Renal cortical epithelial cell (primary cell): ENCODE measurements around the gene PIP5K1C. TPM values are rescaled to one million over a fixed set of nuclear protein-coding genes. Genes with fewer than 3 reads are reported as not detected.
"Not testable (repeated sequence)": the region's sequence is repeated elsewhere in the genome, so short reads cannot be mapped to it uniquely, and the experiment has no call there.

Experiments used
- DNase-seq: peaks from one replicate; pipeline ENCODE4 v3.0.0-alpha.2; 2011; ENCODE audit warnings: low read depth
- total RNA-seq: library from RNA; depleted of rRNA; stranded (reverse); fragments of >200 nt; gene quantifications from 2 replicates; pipeline ENCODE4 v1.2.3, GENCODE V29; 2014

The PIP5K1C gene
- total RNA-seq, 1 donor from 2014 or later, result 38.4 TPM

DNA sequence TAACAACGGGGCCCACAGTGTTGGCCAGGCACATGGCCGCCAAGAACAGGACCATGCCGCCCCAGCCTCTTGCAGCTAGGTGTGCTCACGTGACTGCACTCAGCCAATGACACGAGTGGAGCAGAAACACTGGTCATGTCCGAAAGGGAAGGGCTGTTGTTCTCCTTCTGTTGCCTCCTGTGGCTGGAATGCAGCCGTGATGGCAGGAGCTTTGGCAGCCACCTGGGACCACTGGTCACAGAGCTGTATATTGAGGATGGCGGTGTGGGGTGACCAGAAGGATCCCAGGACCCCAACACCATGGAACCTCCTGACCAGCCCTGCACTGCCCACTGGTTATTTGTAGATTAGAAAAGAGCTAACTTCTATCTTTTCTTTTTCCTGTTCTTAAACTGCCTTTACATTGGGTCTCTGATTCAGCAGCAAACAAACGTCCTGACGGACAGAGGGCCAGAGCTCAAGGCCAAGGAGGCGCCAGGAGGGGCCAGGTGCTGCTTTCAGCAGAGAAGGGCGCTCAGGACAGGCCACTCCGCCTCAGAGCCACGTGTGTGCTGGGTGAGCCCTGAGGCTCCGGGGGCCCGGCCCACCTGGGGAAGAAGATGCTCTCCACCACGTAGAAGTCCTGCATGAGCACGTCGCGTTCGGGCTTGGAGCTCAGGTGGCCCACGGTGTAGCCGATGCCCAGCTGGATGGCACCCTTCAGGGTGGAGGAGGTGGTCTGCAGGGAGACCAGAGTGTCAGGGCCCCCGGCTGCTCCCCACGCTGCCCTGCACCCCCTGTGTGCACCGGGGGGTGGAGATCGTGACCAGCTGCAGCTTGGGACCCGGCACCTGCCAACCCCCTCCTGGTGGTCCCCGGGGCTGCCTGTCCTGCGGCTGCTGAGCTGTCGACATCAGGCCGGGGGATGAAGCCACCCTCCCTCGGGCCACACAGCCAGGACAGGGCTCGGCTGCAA is 38.7 kb downstream of the PIP5K1C start:
- DNase-seq, result no peak

DNA sequence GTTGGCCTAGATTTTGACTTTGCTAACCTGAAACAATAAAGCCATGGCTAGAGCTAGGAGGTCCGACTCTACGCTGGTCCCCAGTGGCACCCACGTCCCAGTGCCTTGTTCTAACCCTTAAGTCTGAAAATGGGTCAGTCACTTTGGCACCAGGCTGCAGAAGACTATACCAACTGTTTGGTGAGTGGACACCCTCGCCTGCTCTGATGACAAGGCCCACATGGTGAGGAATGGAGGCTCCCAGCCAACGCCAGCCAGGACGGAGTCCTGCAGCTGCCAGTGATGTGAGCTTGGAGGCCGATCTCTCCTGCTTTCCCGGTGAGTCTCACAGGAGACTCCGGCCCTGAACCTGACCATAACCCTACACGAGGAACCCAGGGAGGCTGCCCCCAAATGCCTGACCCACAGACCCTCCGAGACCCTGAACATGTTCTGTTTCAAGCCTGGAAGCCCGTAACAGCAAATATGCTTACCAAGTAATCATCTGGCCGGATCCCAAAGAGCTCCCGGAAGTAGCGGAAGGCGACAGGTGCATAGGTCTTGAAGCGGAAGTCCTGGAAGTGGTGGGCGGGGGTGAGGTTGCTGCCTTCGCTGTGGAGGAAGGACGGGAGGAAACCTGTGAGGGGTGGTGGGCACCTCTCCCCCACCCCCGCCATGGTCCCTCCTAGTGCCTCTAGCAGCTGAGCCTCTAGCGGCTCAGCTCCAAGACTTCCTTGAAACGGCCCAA is 39.6 kb downstream of the PIP5K1C start:
- no peak for DNase-seq

DNA sequence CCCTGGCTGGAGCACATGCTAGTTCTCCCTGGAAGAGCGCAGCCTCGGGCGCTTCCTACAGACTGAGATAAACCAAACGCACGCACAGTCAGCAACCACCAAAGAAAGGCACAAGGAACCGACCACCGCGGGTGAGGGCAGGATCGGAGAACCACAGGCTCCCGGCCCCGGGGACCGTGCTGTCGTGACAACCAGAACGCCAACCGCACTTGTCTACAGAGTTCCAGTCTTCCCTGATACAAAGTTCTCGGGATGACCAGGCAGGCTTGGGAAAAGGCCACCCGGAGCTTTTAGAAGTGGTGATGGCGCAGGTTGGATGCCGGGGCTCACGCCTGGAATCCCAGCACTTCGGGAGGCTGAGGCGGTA is 40.5 kb downstream of the PIP5K1C start:
- DNase-seq, result no peak

DNA sequence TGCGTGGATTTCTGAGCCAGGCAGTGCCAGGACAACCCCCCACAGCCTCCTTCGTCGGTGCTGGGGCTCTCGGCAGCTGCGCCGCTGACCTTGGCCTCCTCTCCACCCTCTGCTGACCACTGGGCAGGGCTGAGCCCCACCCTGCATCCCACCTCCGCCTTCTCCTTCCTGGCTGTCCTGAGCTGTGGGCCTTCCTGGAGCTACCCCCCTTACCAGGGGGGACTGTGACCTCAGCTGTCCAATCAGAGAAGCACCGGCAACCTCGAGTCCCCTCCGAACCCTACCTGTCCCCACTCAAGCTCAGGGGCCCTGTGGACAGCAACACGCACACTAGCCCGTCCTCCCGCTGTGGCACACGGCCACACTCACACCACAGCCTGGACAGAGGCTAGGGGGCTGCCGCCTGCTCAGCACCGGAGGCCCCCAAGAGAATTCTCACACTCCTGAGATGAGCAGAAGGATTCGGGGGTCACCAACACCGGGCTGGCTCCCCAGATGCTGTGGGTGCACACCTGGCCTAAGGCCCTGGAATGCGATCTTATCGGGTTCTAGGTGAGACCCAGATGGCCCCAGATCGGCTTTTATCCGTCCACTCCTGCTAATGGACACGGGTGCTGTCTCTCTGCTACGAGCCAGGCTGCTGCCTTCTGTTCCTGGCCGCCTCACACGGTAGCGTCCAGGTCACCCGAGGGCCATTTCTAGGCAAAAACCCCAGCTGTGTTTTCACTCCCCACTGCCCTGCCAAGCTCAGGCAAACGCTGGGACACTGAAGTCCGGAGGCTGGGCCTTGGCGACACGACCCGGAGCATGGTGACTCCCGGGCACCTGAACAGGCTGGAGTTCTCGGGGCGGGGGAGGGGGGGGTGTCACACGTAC is 41.2 kb downstream of the PIP5K1C start:
- DNase-seq, result no peak

DNA sequence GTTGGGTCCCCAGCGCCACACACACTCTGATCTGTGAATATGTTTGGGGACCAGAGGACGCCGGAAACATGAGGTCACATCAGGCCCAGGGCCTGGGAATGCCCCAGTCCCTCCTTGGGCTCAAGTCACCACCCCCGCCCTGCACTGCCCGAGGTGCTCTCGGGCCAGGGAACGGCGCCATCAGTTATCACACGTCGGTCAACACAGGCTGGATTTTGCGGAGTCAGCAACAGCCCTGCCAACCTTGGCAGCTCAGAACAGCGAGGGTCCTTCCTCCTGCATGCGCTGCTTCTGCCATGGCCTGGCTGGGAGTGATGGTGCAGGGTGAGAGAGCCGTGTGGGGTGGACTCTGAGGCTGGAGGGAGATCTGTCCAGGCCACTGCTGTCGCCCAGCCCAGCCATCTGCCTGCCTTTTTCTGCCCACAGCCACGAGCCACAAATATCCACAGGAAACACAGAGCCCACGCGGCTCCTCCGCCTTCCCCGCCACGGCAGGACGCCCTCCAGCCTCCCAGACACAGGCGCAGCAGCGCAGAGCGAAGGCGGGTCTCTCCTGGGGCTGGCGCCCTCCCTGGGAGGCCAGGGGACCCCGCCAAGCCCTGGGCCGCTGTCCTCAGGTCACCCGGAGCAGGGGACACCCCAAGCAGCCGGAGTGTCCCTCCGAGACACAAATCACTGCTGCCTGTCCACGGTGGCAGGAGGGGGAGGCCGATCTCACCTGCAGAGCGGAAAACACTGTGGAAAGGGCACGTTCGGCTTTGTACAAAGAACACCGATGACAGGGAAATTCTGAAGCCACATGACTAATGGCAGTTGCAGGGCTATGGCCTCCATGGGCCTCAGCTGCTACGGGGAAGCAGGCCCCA is 42.0 kb downstream of the PIP5K1C start:
- no peak for DNase-seq

DNA sequence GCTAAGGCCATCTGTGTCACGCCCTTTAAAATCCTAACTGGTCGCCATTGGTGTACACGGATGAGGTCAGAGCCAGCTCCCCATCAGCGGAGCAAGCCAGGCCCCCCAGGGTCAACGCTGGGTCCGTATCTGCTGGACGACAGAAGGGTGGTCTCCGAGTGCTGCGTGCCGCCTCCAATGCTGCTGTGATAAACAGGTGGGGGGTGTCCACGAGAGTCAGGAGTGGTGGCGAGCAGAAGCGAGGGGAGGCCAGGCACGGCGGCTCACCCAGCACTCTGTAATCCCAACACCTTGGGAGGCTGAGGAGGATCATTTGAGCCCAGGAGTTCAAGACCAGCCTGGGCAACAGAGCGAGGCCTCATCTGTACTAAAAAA is 42.9 kb downstream of the PIP5K1C start:
- DNase-seq, result no peak

DNA sequence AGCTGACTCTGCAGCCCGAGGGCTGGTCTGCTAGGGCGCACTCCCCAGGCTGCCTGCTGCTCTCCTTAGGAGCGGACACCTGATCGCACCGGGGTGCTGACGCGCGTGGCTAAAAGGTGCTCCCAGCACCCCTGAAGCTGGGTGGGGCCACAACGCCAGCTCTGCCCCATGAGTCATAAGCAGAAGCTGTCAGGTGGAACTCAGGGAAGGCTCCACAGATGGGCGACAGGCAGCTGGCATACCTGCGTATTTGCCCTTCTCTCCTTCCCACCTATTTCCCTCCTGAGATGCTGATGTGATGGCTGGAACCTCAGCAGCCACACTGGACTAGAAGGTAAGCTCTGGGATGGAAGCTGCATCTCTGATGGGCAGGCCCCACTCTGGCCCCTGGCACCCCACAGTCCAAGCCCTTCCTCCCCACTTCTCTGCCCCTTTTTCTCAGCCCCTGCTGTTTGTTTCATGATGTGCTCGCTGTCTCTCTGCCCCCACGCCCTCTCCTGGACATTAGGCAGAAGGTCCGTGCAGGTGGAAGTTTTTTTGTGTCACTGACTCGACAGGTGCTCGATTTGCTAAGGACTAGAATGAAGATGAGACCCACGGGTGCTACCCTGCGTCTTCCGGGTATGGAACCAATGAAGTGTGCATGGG is 43.4 kb downstream of the PIP5K1C start:
- DNase-seq, result no peak

DNA sequence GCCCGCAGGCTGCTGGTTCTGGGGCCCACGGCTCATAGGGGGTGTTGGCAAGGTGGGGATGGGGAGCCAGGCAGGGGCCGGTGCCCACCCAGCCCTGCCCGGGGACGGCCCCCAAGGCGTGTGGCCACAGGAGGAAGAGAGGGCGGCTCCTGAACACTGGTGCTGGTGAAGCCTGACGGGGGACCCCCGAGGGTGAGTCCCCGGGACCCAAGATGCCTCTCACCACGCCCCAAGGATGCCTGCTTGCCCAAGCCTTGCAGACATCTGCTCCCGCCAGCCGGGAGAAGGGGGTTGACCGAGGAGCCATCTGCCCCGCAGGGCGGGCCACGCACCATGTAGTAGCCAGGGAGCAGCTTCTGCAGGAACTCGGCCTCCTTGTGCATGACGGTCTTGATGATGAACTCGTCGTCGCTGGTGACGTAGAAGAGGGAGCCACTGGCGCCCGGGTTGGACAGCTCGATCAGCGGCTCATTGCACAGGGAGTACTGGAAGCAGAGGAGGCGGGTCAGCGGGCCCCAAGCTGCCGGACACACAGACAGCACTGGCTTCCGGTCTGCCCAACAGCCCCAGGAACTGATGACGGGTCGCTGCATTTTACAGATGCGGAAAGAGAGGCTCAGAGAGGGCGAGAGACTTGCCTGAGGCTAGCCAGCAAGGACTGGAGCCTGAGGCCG is 44.1 kb downstream of the PIP5K1C start:
- DNase-seq, result no peak

DNA sequence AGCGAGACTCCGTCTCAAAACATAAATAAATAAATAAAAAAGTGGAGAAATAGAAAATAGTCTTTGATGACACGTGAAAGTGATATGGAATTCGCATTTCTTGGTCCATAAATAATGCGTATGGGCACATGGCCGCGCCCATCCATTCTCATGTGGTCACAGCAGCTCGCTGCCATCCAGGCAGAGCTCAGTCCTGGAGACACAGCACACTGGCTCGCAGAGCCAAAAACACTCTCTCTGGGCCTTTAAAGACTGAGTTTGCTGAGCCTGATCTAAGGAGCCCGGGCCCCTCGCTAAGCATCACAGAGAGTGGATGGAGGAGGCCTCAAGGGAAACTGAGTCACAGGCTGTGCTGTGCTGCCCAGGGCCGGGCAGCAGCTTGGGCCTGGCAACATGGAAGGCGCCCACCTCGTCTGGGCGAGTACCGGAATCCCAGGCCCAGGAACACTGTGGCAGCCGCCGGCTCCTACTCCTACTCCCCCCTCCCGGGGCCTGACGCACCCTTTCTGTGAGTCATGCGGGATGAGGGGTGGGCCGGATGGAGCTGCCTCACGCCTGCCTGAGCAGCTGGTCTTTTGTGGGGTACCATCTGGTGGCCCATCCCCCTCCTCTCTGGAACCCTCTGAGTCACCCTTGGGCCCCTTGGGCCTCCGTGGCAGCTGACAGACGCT is 44.7 kb downstream of the PIP5K1C start:
- DNase-seq, result peak; percentile 11

DNA sequence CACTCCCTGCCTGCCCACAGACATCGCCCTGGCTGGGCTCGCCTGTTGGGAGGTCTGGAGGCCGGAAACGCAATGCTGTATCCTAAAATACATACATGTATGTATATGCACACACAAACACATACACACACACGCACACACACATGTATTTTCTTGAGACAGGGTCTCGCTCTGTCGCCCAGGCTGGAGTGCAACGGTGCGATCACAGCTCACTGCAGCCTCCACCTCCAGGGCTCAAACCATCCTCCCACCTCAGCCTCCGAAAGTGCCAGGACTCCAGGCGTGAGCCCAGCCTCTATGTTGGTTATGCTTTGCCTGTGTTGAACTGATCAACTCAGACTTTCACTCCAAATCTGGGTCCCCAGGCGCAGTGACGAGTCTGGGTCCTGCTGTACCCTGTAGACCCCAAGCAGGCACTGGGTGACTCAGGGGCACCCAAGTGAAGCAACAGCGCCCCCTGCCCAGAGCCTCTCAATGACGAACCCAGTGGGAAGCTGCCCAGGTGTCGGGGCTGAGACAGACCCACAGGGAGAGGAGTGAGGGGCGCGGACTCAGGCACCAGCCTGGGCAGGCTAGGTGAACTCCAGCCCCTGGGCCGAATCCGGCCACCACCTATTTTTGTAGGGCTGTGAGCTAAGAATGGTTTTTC is 46.3 kb downstream of the PIP5K1C start:
- DNase-seq, result no peak

DNA sequence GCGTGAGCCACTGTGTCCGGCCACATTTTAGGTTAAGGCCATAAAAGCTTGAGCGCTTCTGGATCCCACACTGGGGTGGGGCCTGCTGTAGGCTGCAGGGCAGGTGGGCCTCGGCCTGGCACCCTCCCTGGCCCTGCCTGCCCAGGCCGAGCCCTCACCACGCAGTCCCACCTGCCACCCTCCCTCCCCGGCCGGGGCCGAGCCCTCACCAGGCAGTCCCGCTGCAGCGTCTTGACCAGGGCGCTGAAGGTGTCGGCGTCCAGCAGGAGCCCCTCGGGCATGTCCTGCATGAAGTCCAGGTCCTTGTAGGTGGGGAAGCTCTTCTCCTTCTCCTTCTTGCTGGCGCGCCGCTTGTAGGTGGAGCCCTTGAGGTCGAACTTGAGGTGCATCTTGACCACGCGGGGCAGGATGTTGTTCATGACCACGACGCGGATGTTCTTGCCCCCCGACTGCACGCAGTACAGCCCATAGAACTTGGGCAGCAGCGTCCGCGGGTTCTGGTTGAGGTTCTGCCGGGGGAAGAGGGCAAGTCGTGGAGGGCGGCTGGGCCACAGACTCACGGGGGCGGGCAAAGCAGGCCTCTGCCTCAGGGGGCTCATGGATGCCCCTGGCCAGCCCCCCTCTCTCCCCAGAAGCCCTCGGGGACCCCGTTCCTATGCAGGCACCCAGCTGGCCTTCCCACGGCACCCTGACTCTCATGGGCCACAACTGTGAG is 47.0 kb downstream of the PIP5K1C start:
- DNase-seq, result no peak

DNA sequence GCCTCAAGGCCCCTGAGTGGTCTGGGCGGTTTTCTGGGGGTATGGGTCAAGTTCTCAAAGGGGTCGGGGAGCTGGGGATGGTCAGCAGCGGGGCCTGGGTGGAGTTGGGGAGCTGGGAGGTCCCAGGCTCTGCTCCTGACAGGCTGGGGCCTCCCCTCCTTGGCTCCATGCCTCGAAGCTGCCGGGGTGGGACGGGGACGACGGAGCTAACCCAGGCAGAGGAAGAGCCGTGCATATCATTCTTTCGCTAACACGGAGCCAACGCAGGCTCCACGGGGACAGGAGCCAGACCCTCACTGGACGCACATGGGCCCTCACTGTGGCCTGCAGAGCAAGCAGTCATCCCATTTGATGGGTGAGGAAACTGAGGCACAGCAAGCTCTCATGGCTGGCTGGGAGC is 47.8 kb downstream of the PIP5K1C start:
- DNase-seq, result no peak

DNA sequence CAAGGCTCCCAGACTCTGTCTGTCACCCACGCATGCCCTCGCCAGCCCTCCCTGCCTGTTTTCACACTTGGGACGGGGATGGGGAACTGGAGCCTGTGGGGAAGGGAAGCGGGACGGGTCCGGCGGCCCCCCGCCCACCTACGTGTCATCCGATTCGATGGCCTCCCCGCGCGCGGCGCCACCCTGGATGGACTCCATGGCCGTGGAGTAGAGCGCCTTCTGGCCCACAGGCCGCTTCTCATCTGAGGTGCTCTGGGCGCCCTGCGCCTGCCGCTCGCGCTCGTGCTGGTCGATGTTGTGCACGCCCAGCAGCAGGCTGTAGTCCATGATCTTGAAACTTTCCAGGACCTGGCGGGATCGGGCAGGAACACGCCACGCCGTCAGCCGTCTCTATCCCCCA is 48.6 kb downstream of the PIP5K1C start:
- no peak for DNase-seq

DNA sequence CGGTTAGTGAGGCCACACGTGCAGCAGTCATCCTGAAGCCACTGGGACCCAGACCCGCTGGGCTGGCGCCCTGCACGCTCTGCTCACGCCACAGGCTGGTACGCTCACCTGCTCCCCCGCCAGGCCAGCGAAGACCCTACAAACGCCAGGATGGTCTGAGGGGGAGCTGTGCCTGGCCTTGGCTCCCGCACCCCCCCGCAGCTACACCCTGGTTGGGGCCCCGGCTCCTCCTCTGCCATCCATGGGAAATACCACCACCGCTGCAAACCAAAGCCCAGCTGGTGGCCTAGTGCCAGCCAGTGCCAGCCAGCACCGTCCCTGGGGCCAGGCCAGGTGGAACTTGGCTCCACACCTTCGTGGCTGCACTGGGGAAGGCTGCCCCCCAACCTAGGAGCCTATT is 50.4 kb downstream of the PIP5K1C start:
- DNase-seq, result no peak

DNA sequence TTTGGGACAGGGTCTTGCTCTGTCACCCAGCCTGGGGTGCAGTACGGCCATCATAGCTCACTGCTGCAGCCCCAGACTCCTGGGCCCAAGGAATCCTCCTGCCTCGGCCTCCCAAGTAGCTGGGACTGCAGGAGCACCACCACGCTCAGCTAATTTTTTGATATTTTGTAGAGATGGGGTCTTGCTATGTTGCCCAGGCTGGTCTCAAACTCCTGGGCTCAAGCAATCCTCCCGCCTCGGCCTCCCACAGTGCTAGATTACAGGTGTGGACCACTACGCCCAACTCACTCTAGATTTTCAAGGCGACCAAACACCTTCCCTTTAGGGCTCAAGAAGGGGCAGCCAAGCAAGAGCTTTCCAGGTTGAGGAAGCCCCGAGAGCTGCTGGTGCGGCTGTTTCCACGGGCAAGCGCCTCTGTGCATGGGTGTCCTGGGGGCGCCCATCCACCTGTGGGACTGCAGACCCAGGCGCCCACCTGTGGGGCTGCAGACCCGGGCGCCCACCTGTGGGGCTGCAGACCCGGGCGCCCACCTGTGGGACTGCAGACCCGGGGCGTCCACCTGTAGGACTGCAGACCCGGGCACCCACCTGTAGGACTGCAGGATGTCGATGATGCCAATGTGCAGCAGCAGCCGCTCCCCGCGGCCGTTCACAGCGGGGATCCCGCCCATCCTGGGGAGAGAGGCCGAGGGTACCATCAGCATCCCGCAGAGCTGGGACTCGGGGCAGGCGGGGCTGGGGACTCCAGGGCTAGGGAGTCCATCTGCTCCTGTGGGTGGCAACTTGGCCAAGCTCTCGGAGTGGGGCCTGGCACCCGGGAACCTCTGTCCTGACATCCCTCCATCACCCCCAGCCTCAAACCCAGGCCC is 52.0 kb downstream of the PIP5K1C start:
- no peak for DNase-seq

DNA sequence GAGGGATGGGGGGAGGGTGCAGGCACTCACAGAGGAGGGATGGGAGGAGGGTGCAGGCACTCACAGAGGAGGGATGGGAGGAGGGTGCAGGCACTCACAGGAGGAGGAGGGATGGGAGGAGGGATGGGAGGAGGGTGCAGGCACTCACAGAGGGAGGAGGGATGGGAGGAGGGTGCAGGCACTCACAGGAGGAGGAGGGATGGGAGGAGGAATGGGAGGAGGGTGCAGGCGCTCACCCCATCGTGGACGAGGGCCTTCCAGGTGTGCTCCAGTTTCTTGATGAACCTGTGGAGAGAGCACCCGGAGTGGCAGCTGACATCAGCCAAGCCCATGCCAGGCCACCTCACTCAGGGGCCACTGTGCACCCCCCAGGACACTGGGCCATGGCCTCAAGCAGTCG is 53.2 kb downstream of the PIP5K1C start:
- not testable (repeated sequence) for DNase-seq

DNA sequence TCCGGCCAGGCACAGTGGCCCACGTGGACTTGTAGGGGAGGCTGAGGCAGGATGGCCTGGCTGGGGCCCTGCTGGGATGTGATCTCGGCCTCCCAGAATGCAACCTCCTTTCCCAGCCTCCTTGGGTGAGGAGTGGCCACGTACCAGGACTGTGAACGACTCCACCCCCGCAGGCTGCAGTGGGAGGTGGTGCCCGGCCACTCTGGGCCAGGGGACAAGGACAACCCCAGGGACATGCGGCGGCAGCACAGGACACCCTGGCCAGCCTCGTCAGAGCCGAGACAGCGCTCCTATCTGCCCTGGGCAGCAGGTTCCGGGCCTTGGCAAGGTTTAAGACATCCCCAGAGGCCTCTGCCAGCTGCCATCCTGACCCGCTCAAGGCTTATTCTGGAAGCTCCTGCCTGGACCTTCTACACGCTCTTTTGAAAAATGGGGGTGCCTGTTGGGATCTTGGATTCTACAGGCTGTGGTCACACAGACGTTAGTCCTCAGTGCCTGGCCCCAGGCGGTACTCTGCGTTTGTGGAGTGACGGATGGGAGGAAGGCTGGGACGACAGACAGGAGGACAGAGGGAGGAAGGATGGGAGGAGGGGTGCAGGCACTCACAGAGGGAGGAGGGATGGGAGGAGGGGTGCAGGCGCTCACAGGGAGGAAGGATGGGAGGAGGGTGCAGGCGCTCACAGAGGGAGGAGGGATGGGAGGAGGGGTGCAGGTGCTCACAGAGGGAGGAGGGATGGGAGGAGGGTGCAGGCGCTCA is 53.8 kb downstream of the PIP5K1C start:
- no peak for DNase-seq
